K562 (cell line): Measurements from ENCODE around the gene MTMR10. TPM values are rescaled to one million over a fixed set of nuclear protein-coding genes. Genes with fewer than 3 reads are reported as not detected.

Source experiments
- ATAC-seq: fragments of 200-7000 bp; cut with Tn5 transposase; 3 replicates; pipeline ENCODE4 v1.9.1; 2020; ENCODE audit warnings: moderate library complexity
- BruUV-seq: library from RNA; stranded (reverse); fragments of 400-500 nt; replicated peaks from 2 replicates; lab custom pipeline; 2021; lab: Mats Ljungman, UMichigan
- CTCF ChIA-PET: fragments of 300-600 bp; formaldehyde crosslinking; extraction: SDS; loops from one replicate; lab custom pipeline; 2021; ENCODE audit warnings: low intra/inter-chr PET ratio; lab: Yijun Ruan, JAX
- POLR2A ChIA-PET: fragments of 300-600, 350-650 bp; sonication (Branson Sonifier 250); formaldehyde crosslinking; extraction: SDS; loops from one replicate; lab custom pipeline; 2021; ENCODE audit warnings: antibody characterized with exemption, inconsistent platforms; lab: Yijun Ruan, JAX
- DNase-seq, 4 experiments: peaks; one replicate each; pipeline versions ENCODE4 v3.0.0 to v3.0.0-alpha.2; 2011 to 2018; ENCODE audit warnings: low spot score in 3 of 4, mixed read lengths in 3 of 4; ENCODE audit errors: extremely low read depth in 1 of 4
- FAIRE-seq: peaks from 2 replicates; lab custom pipeline; 2011; peaks lifted over from hg19 to GRCh38; lab: Jason Lieb, UNC
- H2AFZ ChIP-seq: 2 replicates; pipeline ENCODE4 v1.6.0; 2011; ENCODE audit warnings: low read depth, low read length, control low read depth, inconsistent platforms
- H3K27ac ChIP-seq: fragments of 200-600 bp; 3 replicates; pipeline ENCODE4 v1.8.0; 2011; ENCODE audit warnings: low read depth, mild to moderate bottlenecking, control low read depth, inconsistent platforms, low read length, moderate library complexity, mixed read lengths; ENCODE audit errors: extremely low read depth
- H3K27me3 ChIP-seq, 2 experiments: fragments of 300-600 bp in 1 of 2; 2 replicates in 1 of 2; 3 replicates in 1 of 2; pipeline versions ENCODE4 v1.6.0 to v1.8.0; 2011; ENCODE audit warnings: inconsistent platforms in 2 of 2, low read length in 2 of 2, mild to moderate bottlenecking in 1 of 2, mixed read lengths in 1 of 2, moderate library complexity in 1 of 2; ENCODE audit not compliant: control insufficient read depth in 2 of 2, insufficient read depth in 2 of 2
- H3K36me3 ChIP-seq: fragments of 300-600 bp; 3 replicates; pipeline ENCODE4 v1.8.0; 2011; ENCODE audit warnings: mild to moderate bottlenecking, low read length, inconsistent platforms; ENCODE audit not compliant: control insufficient read depth, insufficient read depth
- H3K4me1 ChIP-seq, 2 experiments: fragments of 200-600 bp in 1 of 2; replicated peaks in 1 of 2; 2 replicates in 1 of 2; 3 replicates in 1 of 2; pipeline versions ENCODE4 v1.5.1 to v1.8.0; 2011; ENCODE audit warnings: inconsistent platforms in 2 of 2, low read length in 2 of 2, mild to moderate bottlenecking in 1 of 2, mixed read lengths in 1 of 2, moderate library complexity in 1 of 2; ENCODE audit not compliant: control insufficient read depth in 2 of 2, insufficient read depth in 2 of 2
- H3K4me2 ChIP-seq: 2 replicates; pipeline ENCODE4 v1.6.1; 2011; ENCODE audit warnings: low read length, control low read depth, inconsistent platforms, mixed read lengths; ENCODE audit not compliant: insufficient read depth
- H3K4me3 ChIP-seq: fragments of 200-600 bp; sonication (generic), shearing (Covaris generic); 2 replicates; pipeline ENCODE4 v1.5.1; 2016; ENCODE audit warnings: control low read depth, inconsistent platforms
- H3K79me2 ChIP-seq: fragments of 200-600 bp; 3 replicates; pipeline ENCODE4 v1.8.0; 2011; ENCODE audit warnings: low read length, inconsistent platforms; ENCODE audit not compliant: control insufficient read depth, insufficient read depth
- H3K9ac ChIP-seq, 2 experiments: 2 replicates each; pipeline versions ENCODE4 v1.6.0 to v1.6.1; 2011; ENCODE audit warnings: low read depth in 2 of 2, low read length in 2 of 2, control low read depth in 1 of 2, inconsistent platforms in 1 of 2, mild to moderate bottlenecking in 1 of 2, mixed read lengths in 1 of 2; ENCODE audit not compliant: insufficient read depth in 1 of 2
- H3K9me1 ChIP-seq: one replicate; pipeline ENCODE4 v1.6.0; 2011; ENCODE audit warnings: inconsistent platforms, mild to moderate bottlenecking, low read length, moderate library complexity; ENCODE audit not compliant: control insufficient read depth, insufficient read depth
- H3K9me3 ChIP-seq: replicated peaks from 2 replicates; pipeline ENCODE4 v1.5.1; 2011; ENCODE audit warnings: low read depth, low read length, inconsistent platforms; ENCODE audit not compliant: control insufficient read depth, insufficient read depth
- H4K20me1 ChIP-seq: replicated peaks from 2 replicates; pipeline ENCODE4 v1.6.1; 2011; ENCODE audit warnings: low read length, inconsistent platforms, mixed read lengths; ENCODE audit not compliant: control insufficient read depth, insufficient read depth
- ARID1B ChIP-seq: fragments of 450-650 bp; IDR thresholded peaks from 2 replicates; pipeline ENCODE4 v1.6.1; 2016; ENCODE audit warnings: antibody characterized with exemption, mild to moderate bottlenecking, inconsistent platforms
- CBFA2T3 ChIP-seq: fragments of 450-650 bp; IDR thresholded peaks from 2 replicates; pipeline ENCODE4 v1.6.1; 2017
- CC2D1A ChIP-seq: fragments of 450-650 bp; IDR thresholded peaks from 2 replicates; pipeline ENCODE4 v1.6.1; 2017; ENCODE audit warnings: mild to moderate bottlenecking
- DACH1 ChIP-seq: fragments of 450-650 bp; IDR thresholded peaks from 2 replicates; pipeline ENCODE4 v1.6.1; 2018; ENCODE audit not compliant: partially characterized antibody
- ETS2 ChIP-seq: IDR thresholded peaks from 2 replicates; pipeline ENCODE4 v1.6.1; 2016; ENCODE audit warnings: borderline replicate concordance, missing genetic modification characterization, mild to moderate bottlenecking, moderate library complexity, missing compliant biosample characterization; ENCODE audit not compliant: poor library complexity, severe bottlenecking
- GMEB1 ChIP-seq: fragments of 250-450 bp; sonication (Bioruptor Pico); IDR thresholded peaks from 2 replicates; pipeline ENCODE4 v1.4.0; 2020; ENCODE audit warnings: mild to moderate bottlenecking
- MAX ChIP-seq: sonication (generic); formaldehyde crosslinking; IDR thresholded peaks from 2 replicates; pipeline ENCODE4 v1.9.0; 2022; ENCODE audit warnings: mild to moderate bottlenecking, missing genetic modification reagents
- MIER1 ChIP-seq: fragments of 450-650 bp; IDR thresholded peaks from 2 replicates; pipeline ENCODE4 v1.6.1; 2016; ENCODE audit warnings: antibody characterized with exemption, mild to moderate bottlenecking, low read depth
- NONO ChIP-seq, 2 experiments: fragments of 200-400 bp in 1 of 2; fragments of 450-650 bp in 1 of 2; formaldehyde crosslinking in 1 of 2; IDR thresholded peaks; 2 replicates each; pipeline ENCODE4 v1.6.1; 2017; ENCODE audit warnings: low read depth in 2 of 2, mild to moderate bottlenecking in 2 of 2, moderate library complexity in 2 of 2, low read length in 1 of 2
- PHF20 ChIP-seq: fragments of 450-650 bp; IDR thresholded peaks from 2 replicates; pipeline ENCODE4 v1.6.1; 2018; ENCODE audit not compliant: partially characterized antibody
- SRF ChIP-seq, 2 experiments: fragments of 250-450, 450-650 bp in 1 of 2; sonication (Bioruptor Pico) in 1 of 2; sonication (generic) in 1 of 2; formaldehyde crosslinking; IDR thresholded peaks; 2 replicates each; pipeline versions ENCODE4 v1.5.0 to v1.5.1; 2020 to 2022; ENCODE audit warnings: mild to moderate bottlenecking in 1 of 2, missing genetic modification reagents in 1 of 2
- SRSF7 ChIP-seq: fragments of 200-400 bp; formaldehyde crosslinking; optimal IDR thresholded peaks from 2 replicates; pipeline ENCODE3; 2017; ENCODE audit warnings: mild to moderate bottlenecking, low read depth, low read length
- STAT5A ChIP-seq: IDR thresholded peaks from 2 replicates; pipeline ENCODE4 v1.6.1; 2012; ENCODE audit warnings: low read length, inconsistent platforms, borderline replicate concordance
- TAL1 ChIP-seq: fragments of 450-650 bp; IDR thresholded peaks from 2 replicates; pipeline ENCODE4 v1.6.1; 2016; ENCODE audit warnings: mild to moderate bottlenecking
- TBP ChIP-seq: optimal IDR thresholded peaks from 2 replicates; pipeline ENCODE3; 2011; ENCODE audit warnings: low read depth, low read length, improper control_type of control experiment
- TCF3 ChIP-seq: sonication (generic); formaldehyde crosslinking; IDR thresholded peaks from 2 replicates; pipeline ENCODE4 v1.4.0; 2020; ENCODE audit warnings: mild to moderate bottlenecking, missing genetic modification reagents
- TRIM24 ChIP-seq, 2 experiments: fragments of 450-650 bp; IDR thresholded peaks; 2 replicates each; pipeline ENCODE4 v1.6.1; 2016
- ZBTB12 ChIP-seq: fragments of 250-450 bp; sonication (Bioruptor Pico); IDR thresholded peaks from 2 replicates; pipeline ENCODE4 v1.4.0; 2020
- ZNF354B ChIP-seq: fragments of 250-450 bp; sonication (Bioruptor Pico); IDR thresholded peaks from 2 replicates; pipeline ENCODE4 v1.4.0; 2020
- ZNF57 ChIP-seq: fragments of 450-650 bp; formaldehyde crosslinking; IDR thresholded peaks from 2 replicates; pipeline ENCODE4 v1.4.0; 2020; ENCODE audit warnings: mild to moderate bottlenecking, moderate library complexity
- ZNF586 ChIP-seq: fragments of 450-650 bp; formaldehyde crosslinking; conservative IDR thresholded peaks from 2 replicates; pipeline ENCODE4 v1.4.0; 2020; ENCODE audit warnings: mild to moderate bottlenecking, moderate library complexity
- whole genome bisulfite sequencing: fragments of 100-300 bp; shearing (Covaris generic); methylation state at CpG from one replicate; pipeline ENCODE4 v1.1.6; 2016; ENCODE audit warnings: low coverage, mixed read lengths; ENCODE audit not compliant: insufficient coverage; ENCODE audit errors: missing lambda C conversion rate; 5-methylcytosine and 5-hydroxymethylcytosine counted together
- in situ Hi-C: fragments of 300-500 bp; cut with MboI; formaldehyde crosslinking; loops from 4 replicates; pipeline ENCODE4 v1.15.0; 2018; ENCODE audit warnings: inconsistent platforms, mixed read lengths
- intact Hi-C: fragments of 100-400 bp; cut with micrococcal nuclease; formaldehyde crosslinking; loops from 2 replicates; pipeline ENCODE4 v1.14.2; 2022
- polyA plus RNA-seq, 8 experiments: library from polyadenylated mRNA; depleted of rRNA in 4 of 8; stranded (reverse) in 5 of 8; unstranded in 3 of 8; fragments of >200 nt; fragmentation: Nextera tagmentation in 2 of 8; fragmentation: Illumina TruSeq in 1 of 8; extraction: Ambion mirVana in 2 of 8; extraction: Trizol in 1 of 8; gene quantifications; 2 replicates each; pipeline versions ENCODE4 v1.2.1 to v1.2.3, GENCODE V29; 2011 to 2014; ENCODE audit warnings: inconsistent platforms in 1 of 8, missing spikeins in 1 of 8
- total RNA-seq, 7 experiments: library from RNA; depleted of rRNA in 6 of 7; stranded (reverse); fragments of >200 nt in 6 of 7; fragmentation: Illumina TruSeq in 2 of 7; extraction: Trizol in 2 of 7; gene quantifications; 2 replicates each; pipeline versions ENCODE4 v1.2.1 to v1.2.3, GENCODE V29; 2011 to 2021; ENCODE audit warnings: low replicate concordance in 1 of 7

Gene MTMR10
- total and polyA plus RNA-seq, 9 of the 15 experiments (the other 6 are each of a cell fraction or from before 2014, with no cell fraction given) = 1.6 to 6.8 (median 4.8) TPM

- no peak for TF ChIP-seq MAX (CRISPR knock-in tag)
- TF ChIP-seq GMEB1 (CRISPR knock-in tag) = no peak
Observed at GRCh38 chr15:31001702-31002101, 10.3 kb upstream of the MTMR10 start (continued).

GRCh38 chr15:30999729-31000128 lies 8.3 kb upstream of the MTMR10 start:
- no peak overlapping the region for H3K4me3 ChIP-seq
- in situ Hi-C loops (no loop called here), intact Hi-C loops (loop anchor here (10.0 kb wide), 1 partner anchor 125 kb away; no protein-coding TSS in a partner anchor)
- CTCF ChIA-PET = no interaction called here
- POLR2A ChIA-PET = no interaction called here
- FAIRE-seq = peak; percentile 62
- no peaks in the 10 kb centered on the region for H3K9me3 ChIP-seq
- no TSS peak for BruUV-seq
- no peak overlapping the region for H3K27ac ChIP-seq
- H3K4me1 ChIP-seq = peaks cover 0 to 2% of the 10 kb centered on the region in 2 experiments; a peak in 1 of 5 replicates
- no peaks in the 10 kb centered on the region; the same call in 2 of the 3 replicates for H3K79me2 ChIP-seq
- DNase-seq = peak in 2 of 4 experiments; percentile 55 to 64
- peak; percentile 76 for ATAC-seq
- WGBS = 4% methylated on average over 3 of the region's 3 CpGs
- no peaks in the 10 kb centered on the region for H3K36me3 ChIP-seq
- H3K4me2 ChIP-seq = no peak overlapping the region
- no peaks in the 10 kb centered on the region for H3K9me1 ChIP-seq
- peaks cover 20 to 25% of the 10 kb centered on the region in 2 experiments for H3K27me3 ChIP-seq
- no peak overlapping the region for H2AFZ ChIP-seq
- H4K20me1 ChIP-seq = no peaks in the 10 kb centered on the region
- H3K9ac ChIP-seq = no peak overlapping the region
- TF ChIP-seq PHF20 (no peak), MIER1 (no peak), TRIM24 (IDR thresholded peaks at IDR 0.05) (peak; percentile 45 to 61; a peak in 2 of 4 replicates), ZNF57 (CRISPR knock-in tag) (no peak), ZNF354B (no peak), NONO (IDR thresholded peaks at IDR 0.05; ENCODE audit: low read depth in 2 of 2, low read length in 1 of 2) (no peak), TAL1 (peak; percentile 90), SRF (CRISPR knock-in tag; IDR thresholded peaks at IDR 0.05) (no peak), STAT5A (peak; percentile 68; the same call in 1 of the 2 replicates), TBP (peak; percentile 45), ZNF586 (no peak), SRSF7 (no peak), CC2D1A (peak; percentile 54; the same call in 1 of the 2 replicates), ETS2 (tag) (no peak), DACH1 (peak; percentile 11), ARID1B (peak; percentile 90), ZBTB12 (CRISPR knock-in tag) (no peak), CBFA2T3 (peak; percentile 88), TCF3 (peak; percentile 85)
